Fibroblast of the aortic adventitia (primary cell): ENCODE data around the gene NT5DC3. TPM values are rescaled to one million over a fixed set of nuclear protein-coding genes. Genes with fewer than 3 reads are reported as not detected.
"Not testable (repeated sequence)": the region's sequence is repeated elsewhere in the genome, so short reads cannot be mapped to it uniquely, and the experiment has no call there.

Experiments
- DNase-seq: peaks from one replicate; pipeline ENCODE4 v3.0.0-alpha.2; 2010; ENCODE audit warnings: low read depth
- H3K4me3 ChIP-seq: 2 replicates; pipeline ENCODE4 v1.5.1; 2011; ENCODE audit warnings: low read depth, mild to moderate bottlenecking, control low read depth, low read length, moderate library complexity
- CTCF ChIP-seq: IDR thresholded peaks from 2 replicates; pipeline ENCODE4 v1.5.1; 2011; ENCODE audit warnings: mild to moderate bottlenecking, low read length, control low read depth, inconsistent platforms; ENCODE audit not compliant: insufficient read depth
- total RNA-seq: library from RNA; depleted of rRNA; stranded (reverse); fragments of >200 nt; gene quantifications from 2 replicates; pipeline ENCODE4 v1.2.3, GENCODE V29; 2012; ENCODE audit warnings: low replicate concordance

The NT5DC3 gene
- total RNA-seq, 1 donor, result 11.7 TPM

GRCh38 chr12:103840462-103840875 is 565 bp downstream of the NT5DC3 start:
- H3K4me3 ChIP-seq, result peak overlapping the region; percentile 77
- peak; percentile 18 for DNase-seq
- TF ChIP-seq CTCF, result no peak

GRCh38 chr12:103839609-103840461 is 1.2 kb downstream of the NT5DC3 start:
- H3K4me3 ChIP-seq, result peak overlapping the region; percentile 77
- TF ChIP-seq CTCF, result no peak
- no peak for DNase-seq

GRCh38 chr12:103839103-103839502 is 1.9 kb downstream of the NT5DC3 start:
- no peak overlapping the region for H3K4me3 ChIP-seq
- DNase-seq, result peak; percentile 29
- no peak for TF ChIP-seq CTCF

GRCh38 chr12:103838254-103838914 is 2.6 kb downstream of the NT5DC3 start:
- DNase-seq, result no peak
- TF ChIP-seq CTCF, result no peak
- H3K4me3 ChIP-seq, result no peak overlapping the region

GRCh38 chr12:103836345-103836744 is 4.7 kb downstream of the NT5DC3 start:
- no peak for DNase-seq
- no peak for TF ChIP-seq CTCF
- no peak overlapping the region for H3K4me3 ChIP-seq

- DNase-seq, H3K4me3 ChIP-seq: not testable (repeated sequence)
Observed at GRCh38 chr12:103835747-103836335, 5.2 kb downstream of the NT5DC3 start.

GRCh38 chr12:103834942-103835341 is 6.1 kb downstream of the NT5DC3 start:
- no peak for TF ChIP-seq CTCF

More at GRCh38 chr12:103834942-103835341, 6.1 kb downstream of the NT5DC3 start:
- DNase-seq, result no peak
- no peak overlapping the region for H3K4me3 ChIP-seq
